ENCODE measurements around the gene VEPH1. TPM values are rescaled to one million over a fixed set of nuclear protein-coding genes. Genes with fewer than 3 reads are reported as not detected.

VEPH1 gene
- total RNA-seq, 1 donor from 2014 or later, result 10.3 TPM

GRCh38 chr3:157387708-157388435 lies 115.3 kb downstream of the VEPH1 start:
- H3K4me3 Mint-ChIP-seq (ENCODE audit: unreplicated experiment), result no peak overlapping the region
- no peaks in the 10 kb centered on the region for H3K27me3 Mint-ChIP-seq (ENCODE audit: unreplicated experiment)
- H3K9me3 Mint-ChIP-seq (ENCODE audit: unreplicated experiment), result no peaks in the 10 kb centered on the region
- no peak for DNase-seq (ENCODE audit: low spot score)
- no peak for TF ChIP-seq CTCF (IDR thresholded peaks at IDR 0.05; ENCODE audit: unreplicated experiment)
- H3K27ac Mint-ChIP-seq (ENCODE audit: unreplicated experiment), result no peak overlapping the region
- H3K36me3 Mint-ChIP-seq (ENCODE audit: low read depth, unreplicated experiment), result no peaks in the 10 kb centered on the region
- no peaks in the 10 kb centered on the region for H3K4me1 Mint-ChIP-seq (ENCODE audit: unreplicated experiment)

GRCh38 chr3:157384491-157384890 lies 118.7 kb downstream of the VEPH1 start:
- Mint-ChIP-seq H3K9me3 (ENCODE audit: unreplicated experiment) (no peaks in the 10 kb centered on the region), H3K27ac (ENCODE audit: unreplicated experiment) (no peak overlapping the region), H3K4me1 (ENCODE audit: unreplicated experiment) (no peaks in the 10 kb centered on the region), H3K4me3 (ENCODE audit: unreplicated experiment) (no peak overlapping the region), H3K27me3 (ENCODE audit: unreplicated experiment) (no peaks in the 10 kb centered on the region), H3K36me3 (ENCODE audit: low read depth, unreplicated experiment) (no peaks in the 10 kb centered on the region)
- TF ChIP-seq CTCF (IDR thresholded peaks at IDR 0.05; ENCODE audit: unreplicated experiment), result no peak
- DNase-seq (ENCODE audit: low spot score), result no peak

GRCh38 chr3:157384031-157384430 lies 119.2 kb downstream of the VEPH1 start:
- Mint-ChIP-seq H3K27ac (ENCODE audit: unreplicated experiment) (no peak overlapping the region), H3K36me3 (ENCODE audit: low read depth, unreplicated experiment) (no peaks in the 10 kb centered on the region), H3K9me3 (ENCODE audit: unreplicated experiment) (no peaks in the 10 kb centered on the region), H3K4me1 (ENCODE audit: unreplicated experiment) (no peaks in the 10 kb centered on the region), H3K4me3 (ENCODE audit: unreplicated experiment) (no peak overlapping the region), H3K27me3 (ENCODE audit: unreplicated experiment) (no peaks in the 10 kb centered on the region)
- no peak for TF ChIP-seq CTCF (IDR thresholded peaks at IDR 0.05; ENCODE audit: unreplicated experiment)
- no peak for DNase-seq (ENCODE audit: low spot score)

- Mint-ChIP-seq H3K27ac (ENCODE audit: unreplicated experiment) (no peak overlapping the region), H3K27me3 (ENCODE audit: unreplicated experiment) (no peaks in the 10 kb centered on the region), H3K36me3 (ENCODE audit: low read depth, unreplicated experiment) (no peaks in the 10 kb centered on the region), H3K4me3 (ENCODE audit: unreplicated experiment) (no peak overlapping the region), H3K9me3 (ENCODE audit: unreplicated experiment) (no peaks in the 10 kb centered on the region), H3K4me1 (ENCODE audit: unreplicated experiment) (no peaks in the 10 kb centered on the region)
- no peak for DNase-seq (ENCODE audit: low spot score)
- TF ChIP-seq CTCF (IDR thresholded peaks at IDR 0.05; ENCODE audit: unreplicated experiment), result no peak
Measured at GRCh38 chr3:157381606-157382005, 121.6 kb downstream of the VEPH1 start.

GRCh38 chr3:157379525-157380140 lies 123.6 kb downstream of the VEPH1 start:
- no peak for TF ChIP-seq CTCF (IDR thresholded peaks at IDR 0.05; ENCODE audit: unreplicated experiment)
- no peak overlapping the region for H3K4me3 Mint-ChIP-seq (ENCODE audit: unreplicated experiment)
- H3K27ac Mint-ChIP-seq (ENCODE audit: unreplicated experiment), result no peak overlapping the region
- DNase-seq (ENCODE audit: low spot score), result no peak
- H3K4me1 Mint-ChIP-seq (ENCODE audit: unreplicated experiment), result peaks cover 8% of the 10 kb centered on the region
- H3K27me3 Mint-ChIP-seq (ENCODE audit: unreplicated experiment), result no peaks in the 10 kb centered on the region
- H3K9me3 Mint-ChIP-seq (ENCODE audit: unreplicated experiment), result no peaks in the 10 kb centered on the region
- no peaks in the 10 kb centered on the region for H3K36me3 Mint-ChIP-seq (ENCODE audit: low read depth, unreplicated experiment)

Measured in endothelial cell (in vitro differentiated cells).